BLaER1 (cell line): ENCODE results near the gene SLC35A2.
"Not testable (repeated sequence)": the region's sequence is repeated elsewhere in the genome, so short reads cannot be mapped to it uniquely, and the experiment has no call there.

Source experiments
- H3K27ac ChIP-seq: shearing (Covaris generic); formaldehyde crosslinking; 2 replicates; pipeline ENCODE4 v1.8.1; 2022
- H3K27me3 ChIP-seq: shearing (Covaris generic); formaldehyde crosslinking; 2 replicates; pipeline ENCODE4 v1.8.1; 2022
- H3K36me3 ChIP-seq: shearing (Covaris generic); formaldehyde crosslinking; 2 replicates; pipeline ENCODE4 v1.8.1; 2022
- H3K4me1 ChIP-seq: shearing (Covaris generic); formaldehyde crosslinking; 2 replicates; pipeline ENCODE4 v1.8.1; 2022
- H3K4me2 ChIP-seq: shearing (Covaris generic); formaldehyde crosslinking; 2 replicates; pipeline ENCODE4 v1.8.1; 2022
- H3K4me3 ChIP-seq: shearing (Covaris generic); formaldehyde crosslinking; 2 replicates; pipeline ENCODE4 v1.8.1; 2022
- H3K9ac ChIP-seq: shearing (Covaris generic); formaldehyde crosslinking; 2 replicates; pipeline ENCODE4 v1.8.1; 2022
- H3K9me3 ChIP-seq: shearing (Covaris generic); formaldehyde crosslinking; 2 replicates; pipeline ENCODE4 v1.8.1; 2022
- H4K20me1 ChIP-seq: shearing (Covaris generic); formaldehyde crosslinking; 2 replicates; pipeline ENCODE4 v1.8.1; 2022
- Cebpa-rat ChIP-seq: shearing (Covaris generic); IDR thresholded peaks from 2 replicates; pipeline ENCODE4 v1.8.1; 2022

SLC35A2 gene

GRCh38 chrX:48894891-48895290 is 16.6 kb downstream of the SLC35A2 start:
- Histone ChIP-seq H3K4me1 (peaks cover 33% of the 10 kb centered on the region), H3K27me3 (peaks cover 9% of the 10 kb centered on the region), H3K36me3 (peaks cover 22% of the 10 kb centered on the region), H4K20me1 (peaks cover 36% of the 10 kb centered on the region), H3K27ac (no peak overlapping the region), H3K9me3 (peaks cover 17% of the 10 kb centered on the region; the same call in 1 of the 2 replicates), H3K9ac (no peak overlapping the region), H3K4me3 (no peak overlapping the region), H3K4me2 (no peak overlapping the region)
- TF ChIP-seq Cebpa-rat: no peak

DNA sequence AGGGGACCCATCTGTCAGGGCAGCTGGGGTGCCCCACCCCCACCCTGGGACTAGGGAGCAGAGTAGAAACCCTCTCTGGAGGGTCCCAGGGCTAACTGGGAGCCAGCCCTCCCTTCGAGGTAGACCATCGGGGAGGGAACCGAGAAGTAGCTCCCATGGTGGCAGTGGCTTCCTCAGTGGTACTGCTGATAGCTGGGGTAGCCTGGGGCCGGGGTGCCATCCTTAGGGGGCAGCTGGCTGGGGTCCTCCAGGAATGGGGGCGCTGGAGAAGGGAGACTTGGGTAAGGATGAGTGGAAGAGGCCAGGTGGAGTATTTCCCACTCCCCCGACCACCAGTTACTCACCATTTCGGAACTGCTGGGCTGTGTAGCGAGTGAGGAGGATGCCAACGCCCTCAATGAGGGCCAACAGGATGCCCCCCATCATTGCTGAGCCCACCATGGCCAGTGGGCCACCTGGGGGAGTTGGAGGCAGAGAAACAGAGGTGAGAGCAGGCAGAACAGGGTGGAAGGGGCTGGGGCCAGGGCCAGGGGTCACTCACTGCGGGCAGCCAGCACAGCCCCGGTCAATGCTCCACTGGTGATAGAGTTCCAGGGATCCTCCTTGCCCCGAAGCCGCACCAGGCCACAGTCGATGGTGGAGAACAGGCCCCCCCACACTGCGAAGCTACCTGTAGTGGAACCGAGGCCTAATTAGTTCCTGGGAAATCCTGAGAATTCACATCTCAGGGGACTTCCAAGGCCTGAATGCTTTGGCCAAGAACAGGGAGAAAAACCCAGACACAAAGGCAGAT is 17.7 kb downstream of the SLC35A2 start:
- peaks cover 22% of the 10 kb centered on the region for H3K36me3 ChIP-seq
- peaks cover 11% of the 10 kb centered on the region for H3K27me3 ChIP-seq
- H3K4me1 ChIP-seq: peaks cover 23% of the 10 kb centered on the region
- peaks cover 36% of the 10 kb centered on the region for H4K20me1 ChIP-seq
- TF ChIP-seq Cebpa-rat: no peak
- H3K4me2 ChIP-seq: no peak overlapping the region
- no peak overlapping the region for H3K9ac ChIP-seq
- H3K27ac ChIP-seq: no peak overlapping the region
- H3K4me3 ChIP-seq: no peak overlapping the region
- peaks cover 17% of the 10 kb centered on the region; the same call in 1 of the 2 replicates for H3K9me3 ChIP-seq

DNA sequence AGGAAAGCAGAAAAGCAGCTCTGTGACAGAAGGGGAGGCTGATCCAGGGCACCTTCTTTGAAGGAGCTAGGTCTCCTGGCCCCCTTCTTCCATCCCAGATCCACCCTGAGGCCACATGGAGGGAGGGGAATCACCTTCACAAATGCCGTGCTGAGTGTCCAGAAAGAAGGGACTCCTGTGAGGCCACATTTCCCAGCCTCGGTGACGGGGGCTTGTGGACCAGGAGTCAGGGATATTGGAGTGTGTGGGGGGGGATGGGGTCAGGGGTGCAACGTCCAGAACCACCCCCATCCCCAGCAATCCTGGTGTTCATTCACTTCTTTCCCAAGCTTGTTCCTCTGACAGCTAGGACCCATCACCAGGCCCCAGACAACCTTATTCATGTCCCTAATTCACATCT is 18.6 kb downstream of the SLC35A2 start:
- peaks cover 22% of the 10 kb centered on the region for H3K36me3 ChIP-seq

GRCh38 chrX:48891402-48892288 is 19.8 kb downstream of the SLC35A2 start:
- Histone ChIP-seq H3K27ac (no peak overlapping the region), H3K9ac (peak overlapping the region; percentile 64), H4K20me1 (peaks cover 31% of the 10 kb centered on the region), H3K9me3 (0 out of 2 replicates have a peak, but pooled peaks cover 6% of the 10 kb centered on the region), H3K36me3 (peaks cover 22% of the 10 kb centered on the region), H3K4me1 (peaks cover 18% of the 10 kb centered on the region), H3K27me3 (peaks cover 11% of the 10 kb centered on the region), H3K4me2 (peak overlapping the region; percentile 71), H3K4me3 (peak overlapping the region; percentile 69)
- no peak for TF ChIP-seq Cebpa-rat

More for the DNA sequence above, 18.6 kb downstream of the SLC35A2 start:
- H3K4me1 ChIP-seq: peaks cover 20% of the 10 kb centered on the region
- peaks cover 15% of the 10 kb centered on the region; the same call in 1 of the 2 replicates for H3K9me3 ChIP-seq
- TF ChIP-seq Cebpa-rat: no peak
- peaks cover 36% of the 10 kb centered on the region for H4K20me1 ChIP-seq
- no peak overlapping the region for H3K4me3 ChIP-seq
- H3K9ac ChIP-seq: no peak overlapping the region
- H3K27ac ChIP-seq: no peak overlapping the region
- H3K27me3 ChIP-seq: peaks cover 11% of the 10 kb centered on the region
- H3K4me2 ChIP-seq: no peak overlapping the region

DNA sequence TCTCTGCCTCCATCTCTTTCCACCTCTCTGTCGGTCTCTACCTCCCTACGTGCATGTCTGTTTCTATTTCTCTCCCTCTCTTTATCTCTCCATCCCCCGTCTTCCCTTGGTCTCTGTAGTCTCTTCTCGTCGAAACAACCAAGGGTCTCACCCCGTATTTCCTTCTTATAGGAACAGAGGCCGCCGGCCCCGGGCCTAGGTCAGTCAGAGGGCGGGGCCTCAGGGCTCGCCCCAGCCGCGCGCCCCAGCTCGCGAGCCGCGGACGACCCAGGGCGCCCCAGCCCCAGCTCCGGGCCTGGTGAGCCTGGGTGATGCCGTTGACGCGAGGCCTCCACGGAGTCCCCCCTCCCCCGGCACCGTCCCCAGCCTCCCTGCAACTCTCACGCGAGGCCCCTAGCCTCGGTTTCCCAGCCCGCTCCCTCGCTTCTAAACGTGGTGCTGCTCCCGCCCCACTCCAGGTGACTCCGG is 20.5 kb downstream of the SLC35A2 start:
- Histone ChIP-seq H3K9ac (peak overlapping the region; percentile 64), H3K9me3 (0 out of 2 replicates have a peak, but pooled peaks cover 6% of the 10 kb centered on the region), H3K4me3 (peak overlapping the region; percentile 69)

GRCh38 chrX:48890296-48890925 is 21.0 kb downstream of the SLC35A2 start:
- no peak for TF ChIP-seq Cebpa-rat
- Histone ChIP-seq H3K36me3 (peaks cover 21% of the 10 kb centered on the region), H4K20me1 (peaks cover 19% of the 10 kb centered on the region), H3K27me3 (peaks cover 7% of the 10 kb centered on the region), H3K4me1 (peaks cover 12% of the 10 kb centered on the region; the same call in 1 of the 2 replicates), H3K4me2 (peak overlapping the region; percentile 71), H3K9me3 (0 out of 2 replicates have a peak, but pooled peaks cover 6% of the 10 kb centered on the region), H3K27ac (no peak overlapping the region), H3K4me3 (peak overlapping the region; percentile 69), H3K9ac (peak overlapping the region; percentile 64; the same call in 1 of the 2 replicates)

More for the DNA sequence above, 20.5 kb downstream of the SLC35A2 start:
- H4K20me1 ChIP-seq: peaks cover 25% of the 10 kb centered on the region
- peak overlapping the region; percentile 71 for H3K4me2 ChIP-seq
- H3K27ac ChIP-seq: no peak overlapping the region
- peaks cover 22% of the 10 kb centered on the region for H3K36me3 ChIP-seq
- H3K27me3 ChIP-seq: peaks cover 11% of the 10 kb centered on the region
- H3K4me1 ChIP-seq: peaks cover 12% of the 10 kb centered on the region; the same call in 1 of the 2 replicates
- TF ChIP-seq Cebpa-rat: no peak

DNA sequence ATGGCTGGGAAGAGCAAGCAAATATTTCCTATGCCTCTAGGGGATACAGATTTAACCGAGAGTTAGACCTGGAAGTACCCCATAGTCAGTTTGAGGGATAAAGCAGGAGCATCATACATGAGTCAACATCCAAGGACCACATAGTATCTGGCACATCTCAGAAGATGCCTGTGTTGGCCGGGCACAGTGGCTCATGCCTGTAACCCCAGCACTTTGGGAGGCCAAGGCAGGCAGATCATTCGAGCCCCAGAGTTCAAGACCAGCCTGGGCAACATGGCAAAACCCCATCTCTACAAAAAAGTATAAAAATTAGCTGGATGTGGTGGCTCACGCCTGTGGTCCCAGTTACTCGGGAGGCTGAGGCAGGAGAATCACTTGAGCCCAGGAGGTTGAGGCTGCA is 24.9 kb downstream of the SLC35A2 start:
- H3K9me3 ChIP-seq, H3K4me2 ChIP-seq, H3K4me3 ChIP-seq, H3K27ac ChIP-seq, H3K9ac ChIP-seq, H3K36me3 ChIP-seq, H4K20me1 ChIP-seq, H3K4me1 ChIP-seq, H3K27me3 ChIP-seq: not testable (repeated sequence)

GRCh38 chrX:48883729-48884128 is 27.7 kb downstream of the SLC35A2 start:
- Histone ChIP-seq H3K4me3 (no peak overlapping the region), H3K27me3 (peaks cover 10% of the 10 kb centered on the region; the same call in 1 of the 2 replicates), H3K4me1 (no peaks in the 10 kb centered on the region), H3K27ac (no peak overlapping the region), H3K9me3 (no peaks in the 10 kb centered on the region), H3K36me3 (no peaks in the 10 kb centered on the region), H3K9ac (no peak overlapping the region), H4K20me1 (no peaks in the 10 kb centered on the region), H3K4me2 (no peak overlapping the region)
- no peak for TF ChIP-seq Cebpa-rat

DNA sequence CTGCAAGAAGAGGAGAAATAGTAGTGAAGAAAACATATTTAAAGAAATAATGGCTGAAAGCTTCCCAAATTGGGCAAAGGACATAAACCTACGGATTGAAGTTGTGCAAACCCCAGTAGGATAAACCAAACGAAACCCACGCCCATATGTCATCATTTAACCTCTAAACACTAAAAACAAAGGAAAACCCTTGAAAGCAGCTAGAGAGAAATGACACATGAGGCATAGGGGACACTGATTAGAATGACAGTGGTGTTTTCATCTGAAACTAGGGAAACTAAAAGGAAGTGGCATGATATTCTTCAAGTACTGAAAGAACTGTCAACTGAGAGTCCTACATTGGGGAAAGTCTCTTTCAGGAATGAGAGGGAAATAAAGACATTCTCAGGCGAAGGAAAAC is 34.5 kb downstream of the SLC35A2 start:
- H3K36me3 ChIP-seq, H3K27ac ChIP-seq, H4K20me1 ChIP-seq, H3K4me3 ChIP-seq, H3K4me2 ChIP-seq, H3K4me1 ChIP-seq, H3K9ac ChIP-seq, H3K9me3 ChIP-seq: not testable (repeated sequence)
- peaks cover 15% of the 10 kb centered on the region; the same call in 1 of the 2 replicates for H3K27me3 ChIP-seq

DNA sequence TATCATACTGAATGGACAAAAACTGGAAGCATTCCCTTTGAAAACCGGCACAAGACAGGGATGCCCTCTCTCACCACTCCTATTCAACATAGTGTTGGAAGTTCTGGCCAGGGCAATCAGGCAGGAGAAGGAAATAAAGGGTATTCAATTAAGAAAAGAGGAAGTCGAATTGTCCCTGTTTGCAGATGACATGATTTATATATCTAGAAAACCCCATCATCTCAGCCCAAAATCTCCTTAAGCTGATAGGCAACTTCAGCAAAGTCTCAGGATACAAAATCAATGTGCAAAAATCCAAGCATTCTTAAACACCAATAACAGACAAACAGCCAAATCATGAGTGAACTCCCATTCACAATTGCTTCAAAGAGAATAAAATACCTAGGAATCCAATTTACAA is 39.4 kb downstream of the SLC35A2 start:
- not testable (repeated sequence) for H4K20me1 ChIP-seq, H3K9ac ChIP-seq, H3K36me3 ChIP-seq, H3K4me2 ChIP-seq, H3K4me3 ChIP-seq, H3K9me3 ChIP-seq, H3K4me1 ChIP-seq, H3K27ac ChIP-seq
- H3K27me3 ChIP-seq: peaks cover 16% of the 10 kb centered on the region; the same call in 1 of the 2 replicates
